VCaP (cell line): ENCODE data around the gene SNAP25.

Experiments used
- H3K27ac ChIP-seq: fragments of 450-650 bp; 2 replicates; pipeline ENCODE4 v1.5.1; 2017
- TF ChIP-seq, protein P1 (sequence below): fragments of 450-650 bp; conservative IDR thresholded peaks from 2 replicates; pipeline ENCODE4 v1.5.1; 2017; ENCODE audit warnings: mild to moderate bottlenecking, moderate library complexity

The SNAP25 gene

GRCh38 chr20:10192171-10192570 is 26.5 kb upstream of the SNAP25 start:
- TF ChIP-seq, protein P1, sequence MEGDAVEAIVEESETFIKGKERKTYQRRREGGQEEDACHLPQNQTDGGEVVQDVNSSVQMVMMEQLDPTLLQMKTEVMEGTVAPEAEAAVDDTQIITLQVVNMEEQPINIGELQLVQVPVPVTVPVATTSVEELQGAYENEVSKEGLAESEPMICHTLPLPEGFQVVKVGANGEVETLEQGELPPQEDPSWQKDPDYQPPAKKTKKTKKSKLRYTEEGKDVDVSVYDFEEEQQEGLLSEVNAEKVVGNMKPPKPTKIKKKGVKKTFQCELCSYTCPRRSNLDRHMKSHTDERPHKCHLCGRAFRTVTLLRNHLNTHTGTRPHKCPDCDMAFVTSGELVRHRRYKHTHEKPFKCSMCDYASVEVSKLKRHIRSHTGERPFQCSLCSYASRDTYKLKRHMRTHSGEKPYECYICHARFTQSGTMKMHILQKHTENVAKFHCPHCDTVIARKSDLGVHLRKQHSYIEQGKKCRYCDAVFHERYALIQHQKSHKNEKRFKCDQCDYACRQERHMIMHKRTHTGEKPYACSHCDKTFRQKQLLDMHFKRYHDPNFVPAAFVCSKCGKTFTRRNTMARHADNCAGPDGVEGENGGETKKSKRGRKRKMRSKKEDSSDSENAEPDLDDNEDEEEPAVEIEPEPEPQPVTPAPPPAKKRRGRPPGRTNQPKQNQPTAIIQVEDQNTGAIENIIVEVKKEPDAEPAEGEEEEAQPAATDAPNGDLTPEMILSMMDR: no peak
- H3K27ac ChIP-seq: no peak overlapping the region

DNA sequence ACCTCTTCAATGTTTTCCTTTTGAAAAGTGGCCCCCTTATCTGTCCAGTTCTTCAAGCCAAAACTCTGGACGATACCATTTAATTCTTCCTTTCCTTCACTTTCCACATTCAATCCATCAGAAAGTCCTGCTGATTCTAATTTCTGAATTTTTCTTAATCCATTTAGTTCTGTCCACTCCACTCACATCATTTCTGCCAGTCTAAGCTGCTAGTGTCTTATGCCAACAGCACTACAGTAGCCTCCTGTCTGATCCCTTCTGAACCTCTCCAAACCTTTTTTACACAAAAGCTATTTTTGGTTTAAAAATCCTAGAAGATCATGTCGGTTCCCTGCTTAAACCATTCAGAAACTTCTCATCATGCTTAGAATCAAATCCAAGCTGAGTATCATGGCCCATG is 24.5 kb upstream of the SNAP25 start:
- TF ChIP-seq, protein P1: no peak
- no peak overlapping the region for H3K27ac ChIP-seq

- TF ChIP-seq, protein P1: no peak
- H3K27ac ChIP-seq: no peak overlapping the region
Measured at GRCh38 chr20:10200330-10200729, 18.3 kb upstream of the SNAP25 start.

GRCh38 chr20:10201321-10201870 is 17.2 kb upstream of the SNAP25 start:
- TF ChIP-seq, protein P1: no peak

DNA sequence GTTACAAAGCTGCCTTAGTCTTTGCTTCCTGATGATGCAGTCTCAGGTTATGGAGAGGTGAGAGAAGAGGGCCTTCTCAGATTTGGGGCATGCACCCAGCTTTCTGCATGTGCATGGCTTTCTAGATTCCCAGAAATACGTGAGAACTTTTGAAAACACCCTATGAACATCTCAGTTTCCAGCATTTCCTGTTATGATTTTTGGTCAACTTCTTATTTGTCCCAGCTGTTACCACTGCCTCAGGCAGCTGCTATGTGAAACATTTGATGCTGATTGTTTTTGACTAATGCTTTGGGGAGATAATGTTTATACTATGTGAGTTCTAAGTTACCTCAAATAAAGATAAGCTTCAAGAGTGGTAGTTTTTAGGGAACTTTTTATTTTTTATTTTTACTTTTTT is 9.5 kb upstream of the SNAP25 start:
- H3K27ac ChIP-seq: no peak overlapping the region
- TF ChIP-seq, protein P1: no peak

More at GRCh38 chr20:10201321-10201870, 17.2 kb upstream of the SNAP25 start:
- no peak overlapping the region for H3K27ac ChIP-seq

GRCh38 chr20:10213526-10213925 is 5.1 kb upstream of the SNAP25 start:
- TF ChIP-seq, protein P1: no peak
- no peak overlapping the region for H3K27ac ChIP-seq

- no peak overlapping the region for H3K27ac ChIP-seq
- TF ChIP-seq, protein P1: no peak
Measured at GRCh38 chr20:10216146-10216791, 2.4 kb upstream of the SNAP25 start.
